Cerebellar nuclear complex (tissue), 1 donor: ENCODE data around the gene APOL3.
"Not testable (repeated sequence)": the region's sequence is repeated elsewhere in the genome, so short reads cannot be mapped to it uniquely, and the experiment has no call there.

Experiments used
- DNase-seq, 2 experiments: peaks; one replicate each; lab custom pipeline; 2025; lab: John Stamatoyannopoulos, UW

The APOL3 gene

DNA sequence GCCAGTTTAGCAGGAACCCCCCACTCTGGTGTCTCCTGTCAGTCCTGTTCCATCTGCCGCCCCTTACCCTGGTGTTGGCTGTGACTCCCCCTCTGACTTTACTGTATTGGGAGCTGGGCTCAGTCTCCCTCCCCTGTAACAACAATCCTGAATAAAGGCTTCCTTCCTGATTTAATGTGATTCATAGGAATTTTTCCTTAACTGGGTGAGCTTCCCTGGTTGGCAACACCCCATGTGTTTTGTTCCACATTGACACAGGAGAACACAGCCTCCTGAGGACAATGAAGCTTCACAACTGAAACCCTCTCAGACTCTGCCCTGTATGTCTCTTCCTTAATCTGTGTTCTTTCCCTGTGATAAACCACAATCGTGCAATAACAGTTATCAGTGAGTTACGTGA is 32.6 kb upstream of the APOL3 start:
- no peak for DNase-seq

DNA sequence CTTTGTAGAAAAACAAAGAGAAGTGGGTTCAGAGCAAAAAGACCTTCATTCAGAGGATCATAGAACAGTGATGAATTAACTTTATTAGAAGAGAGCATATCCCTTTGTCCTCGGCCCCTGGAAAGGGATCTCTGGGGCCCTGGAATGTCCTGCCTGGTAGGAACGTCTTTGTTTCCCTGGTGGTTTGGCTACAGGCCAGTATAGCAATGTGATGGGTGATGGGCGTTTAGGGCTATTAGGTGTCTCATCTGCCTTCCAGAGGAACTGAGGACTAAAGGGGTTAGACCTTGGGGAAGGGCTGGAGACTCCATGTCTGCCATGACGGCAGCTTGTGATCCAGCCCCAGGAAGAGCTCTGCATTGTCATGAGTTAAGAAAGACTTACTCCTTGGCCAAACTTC is 32.0 kb upstream of the APOL3 start:
- DNase-seq, result no peak

DNA sequence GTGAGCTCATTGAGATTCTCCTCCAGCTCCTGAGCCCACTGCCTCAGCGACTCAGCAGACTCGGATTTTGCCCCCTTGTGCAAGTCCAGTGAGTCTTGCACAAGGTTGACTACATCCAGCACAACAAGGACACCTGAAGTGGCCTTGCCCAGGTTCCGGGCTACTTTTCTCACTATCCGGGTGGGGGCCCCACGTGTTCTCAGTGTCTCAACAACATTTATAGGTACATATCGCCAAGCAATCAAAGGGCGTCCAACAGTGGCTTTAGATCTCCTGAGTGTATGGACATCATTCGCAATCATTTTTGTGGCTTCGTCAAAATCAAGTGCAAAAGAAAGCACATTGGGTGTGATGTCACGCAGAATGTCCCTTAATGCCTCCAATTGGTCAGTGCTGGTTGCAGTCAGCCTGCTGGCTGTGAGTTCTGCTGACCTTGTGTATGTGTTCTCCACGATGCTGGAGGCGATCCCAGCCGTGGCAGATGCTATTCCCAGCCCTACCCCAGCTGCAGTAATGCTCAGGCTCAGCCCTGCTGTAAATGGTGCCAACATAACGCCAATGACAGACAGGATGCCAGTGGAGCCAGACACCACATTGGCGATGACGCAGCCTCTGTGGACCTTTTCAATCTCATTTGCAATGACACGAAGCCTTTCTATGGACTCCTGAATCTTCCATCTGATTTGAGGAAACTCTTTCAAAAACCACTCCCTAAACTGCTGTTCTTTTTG is 30.7 kb upstream of the APOL3 start:
- DNase-seq, result no peak

DNA sequence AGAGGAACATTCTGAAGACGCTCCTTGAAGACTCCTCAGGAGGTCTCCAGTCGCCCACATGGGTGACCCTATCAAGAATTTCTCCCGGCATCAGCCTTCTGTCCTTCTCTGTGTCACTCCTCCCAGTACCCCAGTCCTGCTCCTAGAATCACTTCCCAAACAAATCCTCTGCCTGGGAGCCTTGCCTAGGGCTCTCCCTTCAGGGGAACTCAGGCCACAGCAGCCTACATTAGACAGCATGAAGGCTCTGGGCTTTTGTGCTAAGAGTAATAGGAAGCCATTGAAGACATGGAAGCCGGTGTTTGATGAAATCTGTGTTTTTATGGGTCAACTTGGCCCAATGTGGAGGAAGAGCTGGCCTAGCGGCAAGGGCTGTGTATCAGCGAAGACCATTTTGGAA is 27.3 kb upstream of the APOL3 start:
- DNase-seq, result not testable (repeated sequence)

DNA sequence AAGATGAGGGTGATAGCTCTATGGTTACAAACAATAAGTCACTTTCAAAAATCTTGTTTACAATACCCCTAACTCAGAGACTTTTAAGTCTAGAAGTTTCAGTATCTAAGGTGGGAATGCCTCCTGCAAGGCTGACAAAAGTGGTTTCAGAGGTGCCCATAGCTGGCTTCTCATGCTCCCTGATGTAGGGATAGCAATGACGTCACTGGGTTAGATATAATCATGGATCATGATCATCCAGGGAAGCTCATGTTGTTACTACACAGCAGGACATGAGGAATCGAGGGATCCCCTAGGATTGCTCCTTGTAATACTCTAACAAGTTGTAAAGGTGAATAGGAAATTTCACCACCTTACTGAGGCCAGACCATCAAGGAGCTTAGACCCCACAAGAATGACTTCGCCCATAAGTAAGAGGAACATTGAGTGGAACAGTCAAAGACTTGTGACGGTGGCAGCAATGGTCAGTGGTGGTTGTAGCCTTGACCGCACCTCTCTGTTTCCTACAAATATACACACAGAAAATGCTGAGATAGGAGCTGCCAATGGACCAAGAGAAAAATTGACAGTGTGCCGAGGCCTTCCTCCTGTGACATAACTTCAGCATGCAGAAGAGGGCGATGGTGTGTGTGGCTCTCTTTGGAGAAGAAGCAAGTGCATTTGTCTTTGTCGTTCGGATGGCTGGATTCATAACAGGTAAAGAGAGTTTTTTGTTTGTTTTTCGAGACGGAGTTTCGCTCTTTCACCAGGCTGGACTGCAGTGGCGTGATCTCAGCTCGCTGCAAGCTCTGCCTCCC is 25.5 kb upstream of the APOL3 start:
- no peak for DNase-seq

DNA sequence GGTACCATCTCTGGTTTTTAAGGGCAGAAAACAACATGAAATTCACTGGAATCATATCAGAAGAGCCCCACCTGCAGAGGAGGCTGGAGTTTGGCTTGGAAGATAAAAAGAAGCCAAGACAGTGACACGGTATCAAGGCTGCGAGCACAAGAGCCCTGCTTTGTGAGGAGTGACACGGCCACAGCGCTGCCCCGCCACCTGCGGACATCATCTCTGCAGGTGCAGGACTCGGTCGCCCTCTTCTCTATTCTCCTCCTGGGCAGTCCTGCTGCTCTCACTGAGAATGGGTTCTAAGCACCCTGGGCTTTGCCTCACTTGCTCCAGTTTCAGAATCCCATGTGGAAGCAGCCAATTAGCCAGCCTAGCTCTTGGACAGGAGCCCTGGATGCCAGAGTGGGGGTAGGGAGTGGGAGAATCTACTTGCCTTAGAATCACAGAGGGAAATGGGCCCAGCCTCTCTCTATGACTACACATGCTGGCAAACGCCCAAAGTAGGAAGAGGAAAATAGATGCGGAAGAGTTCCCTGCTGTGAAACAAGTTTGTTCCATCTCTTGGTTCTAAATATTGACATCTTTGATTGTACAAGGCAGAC is 24.0 kb upstream of the APOL3 start:
- DNase-seq, result no peak

DNA sequence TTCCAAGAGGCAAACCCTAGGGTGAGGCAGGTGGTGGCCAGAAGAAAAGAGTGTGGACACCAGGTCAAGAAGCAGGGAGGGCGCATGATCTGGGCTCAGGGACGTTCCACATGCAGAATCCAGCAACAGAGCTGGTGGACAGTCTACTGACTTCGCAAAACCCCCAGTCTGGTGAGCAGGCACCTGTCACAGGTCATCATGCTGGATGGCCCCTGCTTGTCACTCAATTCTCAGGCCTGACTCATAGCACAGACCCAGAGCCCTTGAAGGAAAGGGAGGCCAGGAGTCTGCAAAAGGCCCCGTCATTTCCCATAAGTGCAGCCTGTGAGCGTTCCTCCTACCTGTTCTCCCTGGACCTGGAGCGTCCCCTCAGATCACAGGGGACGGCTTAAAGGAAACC is 22.9 kb upstream of the APOL3 start:
- DNase-seq, result no peak

DNA sequence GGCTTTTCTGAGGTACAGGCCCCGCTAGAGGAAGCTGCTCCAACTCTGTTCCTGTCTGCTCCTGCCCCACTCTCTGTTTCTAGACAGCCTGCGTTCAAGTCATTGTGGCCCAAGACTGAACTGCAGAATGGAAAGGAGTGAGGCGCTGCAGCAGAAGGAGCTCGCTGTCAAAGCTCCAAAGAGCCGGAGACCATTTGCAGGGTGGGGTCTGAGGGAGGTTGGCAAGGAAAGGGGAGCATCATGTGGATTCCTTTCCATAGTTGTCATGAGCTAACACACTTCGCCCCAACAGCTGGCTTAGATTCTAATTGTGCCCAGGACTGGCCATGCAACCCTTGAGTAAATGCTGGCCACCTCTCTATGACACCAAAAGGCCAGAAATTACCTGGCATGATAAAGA is 22.3 kb upstream of the APOL3 start:
- no peak for DNase-seq

DNA sequence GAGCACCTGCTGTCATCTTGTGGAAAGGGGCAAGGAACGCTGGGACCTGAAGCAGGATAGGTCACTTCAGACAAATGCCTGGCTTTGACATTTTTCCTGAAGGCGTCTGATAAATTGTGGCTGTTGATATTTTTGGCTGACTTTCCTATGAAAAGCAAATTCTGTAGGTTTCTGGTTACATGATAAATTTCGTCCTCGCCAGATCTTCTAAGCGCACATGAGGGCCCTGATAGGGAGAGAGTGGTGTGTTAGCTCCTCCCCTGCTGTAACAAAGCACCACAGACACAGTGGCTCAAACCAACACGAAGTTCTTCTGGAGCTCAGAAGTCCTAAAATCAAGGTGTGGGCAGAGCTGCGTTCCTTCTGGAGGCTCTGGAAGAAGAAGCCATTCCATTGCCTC is 21.5 kb upstream of the APOL3 start:
- no peak for DNase-seq

DNA sequence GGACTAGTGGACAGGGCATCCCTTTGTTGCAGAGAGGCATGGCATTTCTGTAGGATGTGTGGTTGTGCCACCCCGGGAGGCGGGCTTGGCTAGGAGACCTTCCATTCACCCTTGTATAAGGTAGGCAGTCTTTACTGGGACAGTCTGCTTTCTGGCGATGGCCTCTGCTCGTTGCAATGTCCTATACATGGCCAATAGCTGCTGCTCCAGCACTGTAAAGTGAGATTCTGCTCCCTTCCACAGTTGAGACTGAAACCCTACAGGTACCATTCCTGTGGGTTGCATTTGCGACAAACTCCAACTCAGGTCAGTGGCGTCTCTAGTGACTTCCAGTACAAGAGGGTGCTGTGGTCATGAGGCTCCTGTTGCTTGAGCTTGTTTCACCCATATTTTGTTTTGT is 20.4 kb upstream of the APOL3 start:
- no peak for DNase-seq

DNA sequence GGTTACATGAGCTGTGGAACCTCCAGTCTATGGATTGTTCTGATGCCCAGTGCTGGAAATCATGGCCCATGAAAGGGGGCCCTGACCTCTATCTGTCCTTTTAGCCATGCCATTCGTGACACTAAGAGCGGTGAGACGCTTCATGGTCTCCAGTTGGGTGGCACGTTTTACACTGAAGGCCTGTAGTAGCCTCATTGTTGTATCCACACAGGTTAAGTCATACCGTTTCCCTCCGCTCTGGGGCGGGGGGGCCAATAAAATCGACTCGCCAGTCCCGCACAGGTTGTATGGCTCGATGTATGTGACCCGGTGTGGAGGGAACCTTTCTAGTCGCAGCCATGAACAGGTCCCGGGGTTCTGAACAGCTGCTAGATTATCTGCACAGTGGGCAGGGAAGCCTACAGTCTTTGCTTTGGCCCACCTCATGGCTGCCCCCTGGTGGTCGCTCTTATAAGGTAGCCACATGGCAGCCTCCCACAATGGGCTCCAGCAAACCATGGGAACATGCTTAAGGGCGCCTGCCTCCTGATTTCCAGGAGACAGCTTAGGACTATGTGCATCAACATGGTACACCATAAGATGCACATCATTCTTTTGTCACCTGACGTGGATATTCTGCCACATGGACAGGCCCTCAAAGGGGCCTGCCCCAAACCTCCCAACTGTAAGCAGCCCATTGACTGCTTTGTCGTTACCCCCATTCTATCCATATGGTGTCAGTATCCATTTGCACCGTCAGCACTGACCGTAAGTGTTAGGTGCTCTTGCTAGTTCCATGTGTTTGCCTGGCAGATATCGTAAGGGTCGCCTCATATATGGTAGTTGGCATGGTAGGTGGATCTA is 19.7 kb upstream of the APOL3 start:
- DNase-seq, result no peak

DNA sequence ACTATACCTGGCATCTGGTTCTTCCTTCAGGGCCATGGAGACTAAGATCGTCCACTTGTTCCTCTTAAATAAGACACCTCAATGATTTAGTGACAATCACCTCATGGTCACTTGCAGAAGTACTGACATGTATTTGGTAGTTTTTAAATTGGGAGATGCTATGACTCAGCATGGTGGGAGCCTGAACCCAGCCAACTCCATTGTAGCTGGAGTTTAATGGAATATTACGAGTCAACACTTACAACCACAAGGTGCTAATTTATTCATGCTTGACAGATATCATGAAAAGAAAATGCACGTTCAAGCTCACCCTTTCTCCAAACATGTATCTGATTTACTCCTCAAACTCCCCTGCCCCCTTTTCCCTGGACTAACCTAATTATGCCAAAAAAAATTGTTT is 16.6 kb upstream of the APOL3 start:
- no peak for DNase-seq

DNA sequence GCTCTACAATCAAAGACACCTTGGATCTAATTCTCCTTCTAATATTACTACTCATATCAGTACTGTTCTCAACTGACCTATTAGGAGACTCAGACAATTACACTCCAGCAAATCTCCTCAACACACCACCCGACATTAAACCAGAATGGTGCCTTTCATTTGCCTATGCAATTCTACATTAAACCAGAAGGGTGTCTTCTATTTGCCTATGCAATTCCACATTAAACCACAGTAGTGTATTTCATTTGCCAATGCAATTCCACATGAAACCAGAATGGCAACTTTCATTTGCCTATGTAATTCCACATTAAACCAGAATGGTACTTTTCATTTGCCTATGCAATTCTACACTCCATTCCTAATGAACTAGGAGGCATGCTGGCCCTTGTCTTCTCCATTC is 15.3 kb upstream of the APOL3 start:
- no peak for DNase-seq

DNA sequence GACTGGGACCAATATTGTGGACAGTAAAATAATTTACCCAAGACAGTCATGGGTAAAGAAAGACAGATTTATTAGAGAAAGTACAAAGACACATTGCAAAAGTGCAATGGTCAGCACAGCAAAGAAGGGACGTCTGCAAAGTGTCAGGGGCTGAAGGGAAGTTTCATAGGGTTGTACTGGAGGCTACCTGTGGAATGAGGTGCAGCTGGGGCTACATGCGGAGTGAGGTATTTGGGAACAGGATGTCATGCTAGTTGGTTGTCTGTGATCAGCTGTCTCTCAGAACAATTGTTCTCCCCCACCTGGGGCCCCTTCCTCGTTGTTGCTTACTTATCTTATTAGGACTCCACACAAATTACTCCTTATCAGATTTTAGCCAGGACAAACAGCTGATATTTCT is 11.4 kb upstream of the APOL3 start:
- DNase-seq, result no peak

DNA sequence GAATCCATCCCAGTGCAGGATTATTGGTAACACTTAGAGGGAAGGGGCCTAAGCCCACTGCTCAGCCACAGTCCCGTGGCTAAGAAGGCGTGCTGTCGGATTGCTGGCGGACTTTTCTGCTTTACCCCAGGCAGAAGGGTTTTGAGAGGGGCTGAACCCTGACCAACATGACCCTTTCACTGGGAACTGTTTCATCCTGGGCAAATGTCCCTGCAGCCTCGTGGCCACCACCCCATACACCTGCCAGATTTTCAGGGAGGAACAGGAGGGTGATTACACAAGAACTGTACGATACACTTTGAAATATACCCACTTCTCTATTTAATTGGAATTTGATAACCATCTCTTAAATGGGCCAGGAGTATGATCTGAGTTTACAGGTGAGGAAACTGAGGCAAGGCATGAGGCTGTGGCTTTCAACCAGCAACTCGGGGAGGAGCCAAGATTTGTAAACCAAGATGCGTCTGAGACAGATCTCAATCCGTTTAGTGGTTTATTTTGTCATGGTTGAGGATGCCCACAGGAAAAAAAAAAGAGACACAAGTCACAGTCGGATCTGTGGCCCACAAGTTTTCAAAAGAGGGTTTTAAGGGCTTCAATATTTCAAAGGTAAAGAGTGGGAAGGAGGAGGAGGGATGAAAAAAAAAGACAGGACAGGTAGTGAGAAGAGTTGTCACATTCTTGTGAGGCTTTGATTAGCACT is 6.1 kb upstream of the APOL3 start:
- DNase-seq, result no peak

DNA sequence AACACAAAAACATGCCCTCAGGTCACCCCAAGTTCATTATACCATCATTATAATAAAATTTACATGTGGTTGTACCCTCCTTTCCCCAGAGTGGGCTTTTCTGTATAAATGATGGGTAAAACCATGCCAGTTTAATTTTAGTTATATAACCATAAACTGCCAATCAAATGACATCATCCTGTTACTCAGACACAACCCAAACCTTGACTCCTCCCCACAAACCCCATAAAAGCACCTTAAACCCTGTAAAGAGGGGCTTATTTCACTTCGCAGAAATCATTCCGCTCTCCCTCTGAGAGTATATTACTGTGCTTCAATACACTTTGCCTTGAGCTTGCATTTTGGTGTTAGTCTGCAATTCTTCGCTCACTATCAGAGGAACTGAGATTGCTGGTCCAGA is 5.5 kb upstream of the APOL3 start:
- DNase-seq, result no peak

DNA sequence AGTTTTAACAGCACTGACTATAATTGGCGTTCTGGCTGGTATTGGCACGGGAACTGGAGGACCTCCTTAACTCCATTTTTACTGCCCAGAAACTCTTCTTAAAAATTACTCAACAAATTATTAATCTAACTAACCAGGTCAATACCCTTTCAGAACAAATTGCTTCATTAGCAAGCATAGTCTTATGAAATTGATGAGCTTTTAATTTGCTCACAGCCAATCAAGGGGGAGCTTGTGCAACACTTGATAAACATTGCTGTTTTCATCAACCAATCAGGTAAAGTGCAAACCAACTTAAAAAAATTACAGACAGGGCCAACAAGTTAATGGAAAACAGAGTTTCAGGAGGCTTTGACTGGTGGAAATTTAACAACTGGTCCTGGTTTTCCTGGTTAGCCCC is 4.6 kb upstream of the APOL3 start:
- DNase-seq, result no peak

DNA sequence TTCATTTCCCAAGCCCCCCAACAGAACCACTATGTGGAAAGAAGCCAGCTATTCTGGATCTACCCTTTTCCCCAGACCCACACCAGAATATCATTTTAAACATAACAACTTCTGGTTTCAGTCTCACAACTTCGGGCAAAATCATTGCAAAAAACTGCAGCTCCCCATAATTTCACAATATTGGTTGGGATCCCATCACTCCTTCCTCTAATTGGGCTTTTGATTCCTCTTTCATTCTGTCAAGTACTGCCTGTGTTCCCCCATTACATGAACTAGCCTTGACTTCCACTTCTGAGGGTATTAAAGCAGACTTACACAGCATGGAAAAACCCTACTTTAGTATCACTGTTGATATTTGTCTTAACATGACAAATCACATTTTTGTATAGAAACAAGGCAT is 4.1 kb upstream of the APOL3 start:
- no peak for DNase-seq

DNA sequence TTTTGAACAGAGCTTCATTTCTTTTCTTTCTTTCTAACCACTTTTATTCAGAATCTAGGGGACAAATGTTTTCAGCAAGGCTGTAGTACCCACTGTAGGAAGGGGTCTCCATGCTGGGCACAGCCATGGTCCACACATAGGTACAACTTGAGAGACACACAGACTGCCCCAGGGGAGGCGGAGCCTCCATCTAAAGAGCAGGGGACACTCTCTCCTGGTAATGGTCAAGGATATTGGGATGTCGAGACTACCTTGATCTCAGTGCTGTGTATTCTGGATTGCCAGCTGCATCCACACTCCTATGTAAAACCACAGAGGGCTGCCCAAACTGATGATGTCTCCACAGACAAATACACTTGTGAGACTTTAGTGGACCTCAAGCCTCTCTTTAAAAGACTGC is 2.9 kb upstream of the APOL3 start:
- no peak for DNase-seq

DNA sequence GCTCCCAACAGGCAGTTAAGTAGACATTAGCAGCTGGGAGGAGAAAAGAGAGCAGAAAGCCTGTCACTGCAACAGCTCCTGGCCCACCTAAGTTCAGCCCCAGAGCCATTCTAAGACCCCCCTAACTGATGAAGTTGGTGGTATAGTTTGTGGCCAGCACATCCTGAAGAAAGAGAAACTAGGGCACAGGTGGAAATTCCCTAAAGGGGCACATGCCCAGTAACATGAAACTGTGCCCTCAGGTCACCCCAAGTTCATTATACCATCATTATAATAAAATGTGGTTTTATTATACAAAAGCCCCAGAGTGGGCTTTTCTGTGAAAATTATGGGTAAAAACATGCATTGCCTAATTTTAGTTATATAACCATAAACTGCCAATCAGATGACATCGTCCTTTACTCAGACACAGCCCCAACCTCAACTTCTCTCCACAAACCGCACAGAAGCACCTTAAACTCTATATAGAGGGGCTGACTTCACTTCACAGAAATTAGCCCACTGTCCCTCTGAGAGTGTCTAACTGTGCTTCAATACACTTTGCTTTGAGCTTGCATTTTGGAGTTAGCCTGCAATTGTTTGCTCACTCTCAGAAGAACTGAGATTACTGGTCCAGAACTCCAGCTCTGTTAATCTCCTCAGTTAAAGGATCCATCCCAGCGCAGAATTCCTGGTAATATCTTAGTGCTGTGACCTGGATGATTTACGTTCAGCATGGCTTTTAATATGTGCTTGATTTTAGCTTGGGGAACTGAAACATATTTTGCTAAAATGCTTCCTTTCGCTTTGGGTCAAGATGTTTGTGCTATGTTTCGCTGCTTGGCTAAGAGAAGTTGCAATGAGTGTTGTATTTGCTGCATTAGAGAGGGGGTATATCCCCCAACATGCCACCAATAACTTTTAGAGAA is 1.8 kb upstream of the APOL3 start:
- DNase-seq, result no peak

DNA sequence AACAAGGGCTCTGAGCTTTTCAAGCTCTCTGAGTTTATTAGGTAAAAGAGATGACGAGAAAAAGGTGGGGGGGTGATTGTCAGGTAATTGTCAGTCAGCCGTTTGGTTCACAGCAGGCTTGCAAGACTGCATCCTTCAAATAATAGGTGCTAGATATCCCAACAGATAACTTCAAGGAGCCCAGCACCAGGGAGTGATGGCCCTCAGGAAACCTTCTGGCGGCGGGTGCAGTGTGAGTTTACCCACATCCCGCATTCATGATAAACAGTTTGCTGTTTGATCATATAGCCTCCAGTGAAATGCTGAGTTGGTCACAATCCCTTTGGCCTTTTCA is 1.2 kb upstream of the APOL3 start:
- DNase-seq, result not testable (repeated sequence)
